Diencephalon (tissue), 1 donor: ENCODE data around the gene ESD. TPM values are rescaled to one million over a fixed set of nuclear protein-coding genes. Genes with fewer than 3 reads are reported as not detected.

Source experiments
- total RNA-seq: library from RNA; depleted of rRNA; stranded (reverse); fragments of >200 nt; gene quantifications from one replicate; pipeline ENCODE4 v1.2.3, GENCODE V29; 2014

Gene ESD
- 116 TPM for total RNA-seq

GRCh38 chr13:46796515-46797474 lies at the start of gene ESD:
Gene ESD (minus strand): TSS chr13:46797161. CDS start chr13:46791413, 5,748 bp downstream.

Other genes starting within 250 kb of the ESD start
- 13.1 TPM for gene LRCH1, start 244.0 kb downstream of the ESD start, total RNA-seq
- 16.8 TPM for gene HTR2A, start 99.9 kb upstream of the ESD start, total RNA-seq